Stimulated activated CD4-positive, alpha-beta T cell treated with anti-CD3 and anti-CD28 coated beads, TNF-alpha, amount 100 ng/mL, for 1 hour (primary cell): ENCODE measurements around the gene NRXN3.

Experiments
- DNase-seq, 3 donors: peaks; one replicate each; pipeline ENCODE4 v3.0.0-alpha.2; 2020; ENCODE audit warnings: low read depth in 3 of 3, low spot score in 1 of 3

NRXN3 gene

DNA sequence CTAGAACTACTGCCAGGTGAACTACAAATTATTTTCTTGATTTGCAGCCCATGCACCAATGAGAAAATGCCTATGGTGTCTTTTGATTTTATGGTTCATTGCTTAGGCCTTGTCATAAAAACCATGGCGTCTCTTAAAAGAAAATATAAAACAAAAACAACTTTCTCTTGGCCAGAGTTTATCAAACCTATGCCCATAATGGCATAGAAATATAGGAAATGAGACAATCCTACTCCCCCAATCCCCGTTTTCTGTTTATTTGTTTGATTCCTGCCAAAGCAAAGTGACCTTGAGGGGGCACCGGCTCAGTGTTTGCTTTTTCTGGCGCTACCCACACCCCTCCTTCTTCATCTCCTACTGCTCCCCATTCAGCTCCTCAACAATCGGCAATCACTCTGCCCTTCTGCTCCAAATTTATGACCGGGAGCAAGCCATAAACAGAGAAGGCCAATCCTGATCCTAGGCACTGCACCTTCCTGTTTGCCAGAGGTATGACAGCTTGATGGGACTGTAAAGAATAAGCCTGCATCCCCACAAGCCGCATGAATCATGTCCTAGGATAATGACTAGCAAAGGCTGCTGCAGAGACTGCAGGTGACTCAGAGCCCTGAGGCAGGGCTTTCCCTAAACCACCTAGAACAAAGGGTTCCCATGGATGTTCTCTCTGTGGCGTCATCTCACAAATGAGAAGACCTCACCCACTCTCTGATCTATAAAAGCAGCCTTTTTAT, 874.9 kb downstream of the NRXN3 start:
- DNase-seq, result no peak

GRCh38 chr14:79050787-79051727, 880.9 kb downstream of the NRXN3 start:
- DNase-seq, result no peak

GRCh38 chr14:79051742-79052141, 881.6 kb downstream of the NRXN3 start:
- DNase-seq, result no peak

GRCh38 chr14:79056879-79057278, 886.7 kb downstream of the NRXN3 start:
- no peak for DNase-seq

- DNase-seq, result no peak
Measured at GRCh38 chr14:79057333-79057732, 887.2 kb downstream of the NRXN3 start.

DNA sequence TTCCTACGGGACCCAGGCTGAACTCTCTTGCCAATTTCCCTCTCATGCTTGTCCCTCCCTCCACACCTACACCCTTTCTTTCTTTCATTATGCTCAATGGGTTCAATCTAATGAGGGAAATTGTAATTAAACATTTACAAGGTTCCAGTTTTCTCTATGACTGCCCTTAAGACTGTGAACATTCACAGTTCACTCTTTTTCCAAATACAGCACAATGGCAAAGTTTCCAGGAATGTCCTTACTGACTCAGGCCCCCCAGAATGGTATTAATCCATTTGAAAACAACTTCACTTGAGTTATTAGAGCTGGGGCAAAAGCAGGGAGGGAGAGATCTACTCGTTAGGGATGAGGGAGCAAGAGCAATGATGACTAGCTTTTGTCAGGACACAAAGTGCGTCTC, 892.1 kb downstream of the NRXN3 start:
- no peak for DNase-seq

DNA sequence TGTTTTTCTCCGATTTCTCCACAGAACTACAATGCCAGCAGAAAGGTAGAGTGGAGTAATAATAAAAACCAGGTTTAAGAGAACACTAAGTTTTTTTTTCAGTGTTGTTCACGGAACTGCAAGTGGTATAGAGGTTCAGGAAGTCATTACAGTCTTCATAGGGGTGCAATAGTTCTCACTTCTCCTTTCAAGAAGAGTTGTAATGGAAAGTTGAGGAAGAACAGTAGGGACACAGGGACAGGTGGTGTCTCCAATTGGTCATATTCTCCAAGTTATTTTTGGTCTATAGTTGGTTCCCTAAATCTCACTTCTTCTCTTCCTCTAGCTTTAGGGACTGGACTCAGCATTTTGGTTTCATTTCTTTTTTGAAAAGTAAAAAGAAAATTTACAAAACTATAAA, 894.0 kb downstream of the NRXN3 start:
- no peak for DNase-seq

DNA sequence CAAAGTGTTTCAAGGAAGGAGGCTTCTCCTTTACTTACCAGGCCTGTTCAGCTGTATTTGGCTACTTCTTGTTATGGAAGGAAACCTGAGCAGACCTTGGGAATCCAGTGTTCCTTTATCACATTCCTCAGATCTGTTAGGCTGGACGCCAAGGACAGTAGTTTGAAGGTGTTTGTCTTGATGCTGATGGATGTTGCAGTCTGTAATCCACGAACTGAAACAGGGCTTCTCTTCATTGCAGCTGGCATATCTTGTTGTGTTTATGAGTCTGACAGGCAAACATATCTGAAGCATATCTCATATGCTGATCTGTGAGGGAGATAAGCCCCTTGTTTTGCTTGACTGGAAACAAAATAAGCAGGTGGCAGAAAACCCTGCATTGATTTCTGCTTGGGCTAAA, 904.3 kb downstream of the NRXN3 start:
- no peak for DNase-seq

DNA sequence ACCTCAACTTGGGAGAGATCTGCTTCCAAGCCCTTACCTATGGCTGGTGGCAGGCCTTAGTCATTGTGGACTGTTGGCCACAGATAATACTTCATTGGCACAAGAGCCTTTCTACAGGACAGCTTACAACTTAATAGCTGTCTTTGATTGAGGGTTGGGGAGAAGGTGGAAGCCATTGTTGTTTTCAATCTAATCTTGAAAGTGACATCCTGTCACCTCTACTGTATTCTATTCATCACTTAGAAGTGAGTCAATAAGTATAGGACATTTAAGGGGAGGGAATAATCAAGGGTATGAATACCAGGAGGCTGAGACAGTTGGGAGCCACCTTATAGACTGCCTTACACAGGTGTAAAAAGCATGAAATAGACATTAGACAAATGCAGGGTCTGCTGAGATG, 906.3 kb downstream of the NRXN3 start:
- no peak for DNase-seq

DNA sequence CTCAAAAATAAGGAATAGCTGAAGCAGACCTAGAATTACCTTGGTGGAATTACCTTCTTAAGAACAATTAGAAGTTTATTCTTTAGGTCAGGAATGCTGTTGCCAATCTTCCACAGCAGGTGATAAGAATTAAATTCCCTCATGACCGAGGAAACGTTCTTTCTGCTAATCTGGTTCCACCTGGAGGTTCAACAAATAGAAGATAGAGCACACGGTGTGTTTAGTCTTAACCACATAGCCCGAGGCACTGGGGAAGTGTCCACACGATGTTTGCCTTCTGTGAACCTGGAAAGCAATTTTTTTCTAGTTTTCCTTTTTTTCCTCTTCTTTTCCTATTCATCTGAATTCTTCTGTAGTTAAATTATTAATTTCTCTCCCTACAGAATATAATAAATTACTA, 906.9 kb downstream of the NRXN3 start:
- DNase-seq, result no peak

GRCh38 chr14:79080040-79080439, 909.9 kb downstream of the NRXN3 start:
- DNase-seq, result no peak

DNA sequence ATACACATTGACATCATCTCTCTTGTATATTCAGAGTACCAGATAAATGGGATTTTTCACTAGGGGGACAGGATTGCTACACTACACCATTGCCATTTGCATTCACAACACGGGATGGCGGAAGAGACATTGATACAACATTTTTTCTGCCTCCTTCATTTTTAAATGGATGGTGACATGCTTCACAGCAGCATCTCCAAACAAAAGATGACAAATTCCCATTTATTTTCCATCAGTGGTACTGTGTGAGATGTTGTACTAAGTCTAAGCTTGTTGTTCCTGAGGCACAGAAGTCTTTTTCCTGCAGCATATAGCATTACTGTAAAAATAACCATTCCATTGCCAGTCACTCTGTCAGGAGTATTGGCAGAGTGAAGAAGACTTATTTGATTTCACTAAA, 912.7 kb downstream of the NRXN3 start:
- no peak for DNase-seq

DNA sequence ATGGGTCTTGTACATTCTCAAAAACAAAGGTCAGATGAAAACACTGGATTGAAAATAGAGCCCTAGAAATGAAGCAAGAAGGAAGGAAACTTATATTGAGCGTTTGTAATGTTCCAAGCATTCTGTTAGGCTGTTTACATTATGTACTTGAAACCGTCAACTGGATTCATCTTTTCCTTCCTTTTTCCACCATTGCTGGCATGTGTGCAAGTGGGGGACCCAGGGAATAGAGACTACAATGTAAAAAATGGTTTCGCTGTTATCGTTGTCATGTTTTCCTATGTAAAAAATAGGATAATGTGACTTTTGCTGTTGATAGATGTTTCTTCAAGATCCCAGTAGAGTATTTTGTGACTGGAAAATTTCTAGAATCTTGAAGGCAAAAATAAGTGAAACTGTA, 913.2 kb downstream of the NRXN3 start:
- no peak for DNase-seq

DNA sequence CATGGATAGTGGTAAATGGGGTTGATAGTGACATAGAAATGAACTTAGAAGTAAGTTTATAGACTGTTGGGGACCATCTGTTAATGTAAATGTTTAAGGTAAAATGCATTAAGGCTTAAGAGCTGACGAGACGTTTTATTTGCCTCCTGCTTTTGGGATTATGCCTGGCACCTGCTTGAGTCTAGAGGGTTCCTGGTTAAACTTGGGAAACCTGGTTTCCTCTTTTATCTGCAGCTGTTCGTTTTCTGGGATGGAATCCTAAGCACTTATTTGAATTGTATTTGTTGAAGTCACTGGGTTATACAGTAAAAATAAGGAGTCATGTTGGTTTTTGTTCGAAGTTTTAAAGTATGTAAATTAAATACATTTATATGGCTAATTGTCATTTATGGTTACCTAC, 914.7 kb downstream of the NRXN3 start:
- no peak for DNase-seq

DNA sequence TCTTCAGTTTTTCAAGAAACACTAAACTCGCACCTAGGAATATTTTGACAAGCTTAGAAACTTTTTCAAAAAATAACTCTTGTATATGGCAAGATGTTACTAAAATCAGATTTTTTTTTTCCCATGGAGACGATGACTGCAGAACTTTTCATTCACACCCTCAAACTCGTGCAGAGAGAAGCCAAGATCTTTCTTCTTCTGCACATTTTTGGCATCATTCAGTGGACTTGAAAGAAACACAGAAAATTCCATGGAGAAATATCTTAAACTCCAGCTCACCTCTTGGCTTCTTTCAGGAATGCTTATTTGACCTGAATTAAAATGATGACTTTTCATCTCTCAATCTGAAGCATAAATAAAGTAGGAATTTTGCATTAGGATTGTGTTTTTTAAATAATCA, 919.4 kb downstream of the NRXN3 start:
- DNase-seq, result no peak

GRCh38 chr14:79090641-79091180, 920.5 kb downstream of the NRXN3 start:
- DNase-seq, result no peak

DNA sequence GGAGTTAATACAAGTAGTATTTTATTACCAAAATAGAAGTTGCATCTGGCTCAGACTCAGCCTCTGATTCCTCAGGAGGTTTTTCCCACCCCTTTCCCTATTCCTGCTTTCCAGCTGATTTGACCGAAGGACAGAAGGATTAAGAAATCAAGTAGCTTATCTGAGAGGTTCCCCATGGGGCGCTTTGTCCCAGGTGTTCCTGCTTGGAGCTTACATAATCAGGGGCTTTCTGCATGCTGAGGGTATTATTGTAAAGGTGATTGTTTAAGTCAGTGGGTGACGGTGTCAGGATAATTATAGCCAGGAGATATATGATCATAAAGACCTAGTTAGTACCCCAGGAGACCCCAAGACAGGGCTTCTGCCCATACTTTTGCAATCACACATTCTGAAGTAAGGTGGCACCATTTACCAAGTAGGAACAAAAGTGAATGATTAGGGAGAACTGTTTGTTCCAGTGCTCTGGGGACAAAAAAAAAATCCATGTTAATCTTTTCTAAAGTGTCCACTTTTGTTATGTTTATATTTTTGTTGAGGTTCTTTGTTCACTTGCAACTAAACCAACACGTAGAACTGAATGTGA, 921.3 kb downstream of the NRXN3 start:
- no peak for DNase-seq

GRCh38 chr14:79093531-79093930, 923.4 kb downstream of the NRXN3 start:
- DNase-seq, result no peak

DNA sequence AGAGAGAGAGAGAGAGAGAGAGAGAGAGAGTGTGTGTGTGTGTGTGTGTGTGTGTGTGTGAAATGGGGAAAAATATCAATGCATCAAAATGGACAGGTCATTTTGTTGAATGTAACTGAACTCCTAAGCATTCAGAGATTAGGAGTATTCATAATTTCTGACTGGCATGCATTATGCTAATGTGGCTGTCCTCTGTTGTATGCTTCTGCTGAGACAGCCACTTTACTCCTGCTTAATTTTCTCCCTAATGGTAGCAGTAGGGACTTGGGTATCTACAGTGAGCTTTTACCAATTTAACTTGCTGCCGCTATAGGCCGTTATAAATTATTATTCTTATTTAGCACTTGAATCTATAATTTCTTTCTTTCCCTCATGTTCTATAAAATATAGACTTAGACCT, 924.8 kb downstream of the NRXN3 start:
- no peak for DNase-seq

DNA sequence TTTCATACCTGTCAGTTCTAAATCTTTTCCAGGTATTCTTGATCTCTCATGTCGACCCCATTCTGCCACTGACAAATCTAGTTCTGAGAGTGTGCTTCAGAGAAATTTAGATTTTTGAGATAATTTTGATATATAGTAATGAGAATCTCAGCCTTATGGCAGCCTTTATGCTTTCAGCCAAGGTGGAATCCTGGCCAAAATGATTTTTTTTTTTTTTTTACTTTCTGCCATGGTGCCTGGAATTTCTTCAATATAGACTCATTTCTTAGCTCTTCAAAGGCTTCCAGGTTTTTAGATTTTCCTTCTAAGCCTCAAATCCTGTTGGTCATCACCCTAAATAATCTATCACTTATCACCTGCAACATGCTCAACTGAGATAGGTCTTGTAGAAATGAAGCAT, 926.6 kb downstream of the NRXN3 start:
- no peak for DNase-seq

DNA sequence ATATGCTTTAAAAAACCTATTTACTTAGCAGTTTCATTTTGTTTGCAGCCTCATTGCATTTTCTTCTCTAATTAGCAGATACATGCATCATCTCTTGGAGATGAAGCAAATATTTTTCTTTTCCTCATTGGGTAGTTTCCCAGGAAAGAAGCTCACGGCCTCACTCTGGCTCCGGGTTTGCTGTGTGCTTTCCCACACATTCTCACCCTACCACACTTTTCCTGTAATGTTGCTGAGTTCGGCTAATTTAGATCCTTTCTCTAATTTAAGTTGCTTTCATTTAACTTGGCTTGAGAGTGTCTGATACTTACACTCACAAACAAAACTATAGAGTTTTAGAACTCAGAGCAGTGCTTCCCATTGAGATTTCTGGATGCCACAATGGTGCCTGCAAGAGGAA, 928.2 kb downstream of the NRXN3 start:
- no peak for DNase-seq

- no peak for DNase-seq
Measured at GRCh38 chr14:79100578-79100977, 930.4 kb downstream of the NRXN3 start.
